ENCODE measurements around the gene LDB2.

GRCh38 chr4:16713271-16713670, 185.2 kb downstream of the LDB2 start:
- TF ChIP-seq CTCF (IDR thresholded peaks at IDR 0.05; ENCODE audit: control extremely low read depth in 1 of 3, insufficient read depth in 1 of 3, low read depth in 1 of 3, low read length in 3 of 3) = no peak
- no peak for TF ChIP-seq POLR2AphosphoS5 (IDR thresholded peaks at IDR 0.05; ENCODE audit: low read depth, low read length)
- no peak for TF ChIP-seq SIN3A (conservative IDR thresholded peaks at IDR 0.05 in 1 of 2, IDR thresholded peaks at IDR 0.05 in 1 of 2; ENCODE audit: low read depth in 1 of 2, low read length in 2 of 2)
- no peak for TF ChIP-seq GTF2F1 (IDR thresholded peaks at IDR 0.05; ENCODE audit: borderline replicate concordance, low read depth, low read length)
- TF ChIP-seq POLR2A (IDR thresholded peaks at IDR 0.05; ENCODE audit: control extremely low read depth in 1 of 2, low read depth in 2 of 2, low read length in 2 of 2) = no peak
- no peak for TF ChIP-seq TCF12 (IDR thresholded peaks at IDR 0.05; ENCODE audit: low read depth, low read length)
- TF ChIP-seq EZH2 (IDR thresholded peaks at IDR 0.05; ENCODE audit: low read depth, low read length, severe bottlenecking) = no peak
- no peak for TF ChIP-seq CBX5 (IDR thresholded peaks at IDR 0.05; ENCODE audit: low read depth, low read length)
- TF ChIP-seq CHD1 (IDR thresholded peaks at IDR 0.05; ENCODE audit: low read depth, low read length) = no peak
- TF ChIP-seq EGR1 (IDR thresholded peaks at IDR 0.05; ENCODE audit: borderline replicate concordance, low read depth, low read length) = no peak
- no peak for TF ChIP-seq CBX8 (IDR thresholded peaks at IDR 0.05; ENCODE audit: borderline replicate concordance, low read depth, low read length)

Measured in H1 (cell line).